Measurements from ENCODE around the gene LIF. TPM values are rescaled to one million over a fixed set of nuclear protein-coding genes. Genes with fewer than 3 reads are reported as not detected.

LIF gene
- 23.1 and 23.3 TPM in 2 replicates for total RNA-seq (2014; rRNA removed)
- polyA plus RNA-seq (2012): 63.2 TPM

DNA sequence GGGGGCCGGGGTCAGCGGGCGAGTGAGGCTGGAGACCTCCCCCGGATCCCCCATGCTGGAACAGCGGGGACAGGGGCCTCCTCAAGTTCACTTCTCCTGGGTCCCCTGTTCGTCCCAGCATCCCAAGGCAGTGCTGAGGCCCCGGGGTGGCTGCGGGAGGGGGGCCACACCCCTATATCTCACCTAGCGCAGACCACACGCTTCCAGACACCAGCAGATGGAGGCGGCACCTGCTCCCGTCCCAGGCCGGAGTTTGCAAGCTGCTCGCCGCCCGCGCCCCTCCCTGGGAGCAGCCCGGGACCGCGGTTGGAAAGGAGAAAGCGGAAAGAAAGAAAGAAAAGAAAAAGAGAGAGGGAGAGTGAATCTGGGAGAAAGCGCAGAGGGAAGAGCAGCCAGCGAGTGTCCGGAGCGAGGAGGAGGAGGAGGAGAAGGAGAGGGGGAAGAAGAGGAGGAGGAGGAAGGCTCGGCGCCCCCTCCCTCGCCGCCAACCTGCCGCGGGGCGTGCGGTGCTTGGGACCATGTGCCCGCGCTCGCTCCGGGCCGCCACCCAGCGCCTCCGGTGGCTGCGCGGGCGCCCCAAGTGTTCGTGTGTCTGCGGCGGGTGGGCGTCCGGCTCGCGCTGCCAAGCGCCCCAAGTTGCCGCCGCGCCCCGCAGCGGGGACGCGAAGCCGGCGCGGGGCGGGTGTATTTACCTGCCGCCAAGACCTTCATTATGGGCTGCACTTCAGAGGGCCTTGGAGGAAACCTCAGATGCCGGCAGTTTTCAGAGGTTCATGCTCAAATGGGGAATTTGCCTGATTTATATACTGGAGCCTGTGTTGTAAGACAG is at the start of gene LIF:
Gene LIF, minus strand, starts transcription at position 775 of the 829 bp plus-strand sequence. Its CDS starts 64 bp downstream, at position 711.
- DNase-seq (ENCODE audit: low read depth): peak; percentile 79

DNA sequence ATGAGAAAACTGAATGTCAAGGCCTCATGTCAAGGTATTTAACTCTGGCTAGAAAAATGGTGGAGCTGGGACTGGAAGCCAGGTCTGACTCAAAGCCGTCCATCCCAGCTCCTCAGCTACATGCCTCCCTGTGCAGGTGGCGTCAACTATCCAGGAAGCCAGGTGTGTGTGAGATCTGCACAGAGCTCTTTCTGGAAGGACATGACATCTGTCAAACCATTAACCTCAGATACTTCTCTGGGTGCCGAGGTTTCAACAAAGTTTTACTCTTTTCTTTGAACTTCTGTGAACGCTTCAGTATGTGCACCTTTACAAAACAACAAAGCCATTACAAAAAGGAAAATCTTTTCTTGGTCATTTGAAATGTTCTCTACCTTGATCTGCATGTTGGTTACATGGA is 49.8 kb upstream of the LIF start:
- DNase-seq (ENCODE audit: low read depth): no peak

DNA sequence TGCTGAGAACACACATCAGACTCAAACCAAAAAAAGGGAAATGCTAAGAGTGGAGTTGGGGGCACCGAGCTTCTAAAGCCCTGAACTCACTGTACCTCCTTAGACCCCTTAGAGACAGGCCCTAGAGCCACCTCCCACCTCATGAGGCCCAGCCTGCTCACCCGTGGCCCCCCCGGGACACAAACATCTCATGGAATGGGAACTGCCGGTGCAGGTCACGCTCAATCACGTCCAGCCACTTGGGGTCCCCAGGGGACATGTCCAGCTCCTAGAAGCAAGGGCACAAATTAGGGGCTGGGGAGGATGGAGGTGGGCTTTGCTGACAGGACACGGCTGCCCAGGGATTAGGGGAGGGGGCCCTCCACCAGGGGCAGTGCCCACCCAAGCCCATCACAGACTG is 49.0 kb upstream of the LIF start:
- no peak for DNase-seq (ENCODE audit: low read depth)

DNA sequence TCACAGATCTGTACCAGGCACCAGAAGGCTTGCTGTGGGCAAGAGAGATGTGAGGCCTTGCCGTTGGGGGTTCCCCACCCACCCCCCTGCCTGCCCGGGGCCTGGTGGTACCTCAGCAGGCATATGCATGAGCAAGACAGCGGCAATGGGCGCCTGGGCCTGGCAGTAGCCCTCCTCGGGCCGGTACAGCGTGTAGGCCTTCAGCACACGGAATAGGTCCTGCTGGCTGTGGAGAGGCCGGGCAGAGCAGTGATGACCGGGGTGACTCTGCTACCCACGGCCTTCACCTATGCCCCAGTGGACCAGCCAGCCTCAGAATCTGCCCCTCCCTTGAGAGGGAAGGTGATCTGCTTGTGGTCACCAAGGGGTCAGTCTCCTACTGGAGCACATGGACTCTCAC is 48.3 kb upstream of the LIF start:
- DNase-seq (ENCODE audit: low read depth): no peak

DNA sequence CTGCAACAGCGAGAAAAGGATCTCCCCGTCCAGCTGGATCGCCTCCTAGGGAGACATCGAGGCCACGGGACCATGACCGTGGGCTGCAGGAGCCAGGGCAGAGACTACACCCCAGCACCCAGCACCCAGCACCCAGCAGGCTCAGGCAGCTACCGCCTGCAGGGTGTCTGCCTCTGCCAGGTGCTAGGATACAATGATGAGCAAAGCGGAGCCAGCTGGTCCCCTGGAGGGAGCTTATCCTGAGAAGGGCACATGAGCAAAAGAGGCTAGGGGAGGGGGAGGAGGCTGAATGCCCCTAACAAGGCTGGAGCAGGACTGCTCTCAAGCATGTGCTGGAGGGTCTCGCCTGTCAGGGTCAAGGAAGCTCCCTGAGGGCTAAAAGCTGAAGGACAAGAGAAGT is 47.5 kb upstream of the LIF start:
- DNase-seq (ENCODE audit: low read depth): no peak

DNA sequence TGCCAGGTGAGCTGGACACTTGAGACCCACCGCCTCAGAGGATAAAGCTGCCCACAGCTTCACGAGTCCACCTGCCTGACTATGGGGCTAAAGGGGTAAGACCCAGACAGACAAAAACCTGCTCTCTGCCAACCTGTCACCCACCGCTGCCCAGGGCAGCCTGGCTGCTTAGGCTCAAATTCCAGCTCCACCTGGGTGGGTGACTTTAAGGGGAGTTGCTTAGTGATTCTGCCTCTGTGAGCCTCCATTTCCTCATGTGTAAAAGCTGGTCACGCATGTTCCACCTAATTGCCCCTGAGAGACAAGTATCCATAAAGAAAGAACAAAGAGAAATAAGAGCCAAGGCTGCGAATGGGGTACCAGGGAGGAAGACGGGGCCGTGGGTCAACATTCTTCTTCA is 46.5 kb upstream of the LIF start:
- no peak for DNase-seq (ENCODE audit: low read depth)

DNA sequence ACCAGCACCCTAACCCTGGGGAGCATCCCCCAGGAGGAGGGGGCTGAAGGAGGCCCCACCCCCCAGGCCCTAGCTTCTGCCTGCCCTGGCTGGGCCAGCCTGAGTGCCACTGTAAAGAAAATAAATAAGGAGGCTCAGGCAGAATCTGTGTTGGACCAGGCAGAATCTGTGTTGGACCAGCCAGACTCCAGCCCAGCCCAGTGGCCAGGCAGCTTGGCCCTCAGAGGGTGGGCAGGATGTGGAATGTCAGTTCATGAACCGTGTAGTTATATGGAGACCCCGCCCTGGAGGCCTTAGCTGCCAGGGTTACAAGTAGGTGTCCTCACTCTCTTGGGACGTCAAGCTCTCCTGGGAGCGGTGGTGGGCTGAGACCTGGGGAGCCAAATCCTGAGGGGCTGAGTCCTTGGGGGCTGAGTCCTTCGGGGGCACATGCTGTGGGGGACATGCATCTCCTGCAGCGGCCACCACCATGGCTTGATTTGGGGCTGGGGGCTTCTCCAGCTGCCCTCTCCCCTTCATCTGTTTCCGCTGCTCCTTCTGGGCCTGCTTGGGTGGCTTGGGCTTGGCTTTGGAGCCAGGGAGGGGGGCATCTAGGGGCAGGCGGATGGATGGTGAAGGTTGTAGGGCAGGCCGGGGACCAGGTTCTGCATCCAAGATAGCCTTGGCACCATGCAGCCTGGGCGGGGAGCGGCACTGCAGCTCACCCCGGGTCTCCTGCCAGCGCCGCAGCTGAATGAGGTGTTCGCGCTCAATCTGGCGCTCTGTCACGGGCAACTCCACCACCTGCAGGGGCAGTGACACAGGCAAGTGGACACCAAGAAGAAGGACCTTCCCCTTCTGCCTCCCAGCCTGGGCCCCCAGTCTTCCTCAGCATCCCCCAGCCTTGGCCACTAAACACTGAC is 45.8 kb upstream of the LIF start:
- no peak for DNase-seq (ENCODE audit: low read depth)

DNA sequence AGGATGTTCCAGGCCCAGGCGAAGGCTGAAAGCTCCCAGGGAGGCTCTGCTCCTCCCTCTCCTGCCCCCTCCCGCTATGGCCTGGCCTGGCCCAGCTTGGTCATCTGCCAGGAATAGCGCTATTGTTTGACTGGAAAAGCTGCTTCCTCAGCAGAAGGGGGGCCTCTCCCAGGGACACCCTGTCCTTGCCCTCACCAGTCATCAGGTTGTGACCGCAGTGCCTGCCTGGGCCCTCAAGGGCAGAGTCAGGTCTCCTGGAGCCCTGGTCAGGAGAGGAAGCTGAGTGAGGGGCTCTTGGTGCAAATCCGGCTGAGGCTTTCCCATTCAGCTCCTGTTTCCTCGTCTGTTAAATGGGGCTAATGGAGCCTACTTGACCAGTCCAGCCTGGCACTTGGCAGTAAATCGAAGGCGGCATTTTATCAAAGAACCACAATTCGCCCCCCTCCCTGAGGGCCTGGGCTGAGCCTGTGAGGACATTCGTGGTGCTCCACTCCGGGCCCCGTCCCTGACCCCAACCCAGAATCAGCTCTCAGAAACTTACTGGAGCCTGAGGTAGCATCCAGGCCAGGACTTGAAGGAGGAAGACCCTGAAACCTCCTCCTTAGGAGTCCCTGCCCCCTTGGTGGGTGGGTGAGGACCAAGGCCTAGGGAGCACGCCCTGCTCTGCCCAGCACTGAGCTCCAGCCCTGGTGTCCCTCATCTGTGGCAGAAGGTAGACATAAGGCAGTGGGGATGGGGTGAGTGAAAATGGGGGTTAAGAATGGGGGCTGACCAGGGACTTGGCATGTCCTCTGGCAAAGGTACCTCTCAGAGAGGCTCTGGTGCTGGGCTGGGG is 44.7 kb upstream of the LIF start:
- DNase-seq (ENCODE audit: low read depth): peak; percentile 90

DNA sequence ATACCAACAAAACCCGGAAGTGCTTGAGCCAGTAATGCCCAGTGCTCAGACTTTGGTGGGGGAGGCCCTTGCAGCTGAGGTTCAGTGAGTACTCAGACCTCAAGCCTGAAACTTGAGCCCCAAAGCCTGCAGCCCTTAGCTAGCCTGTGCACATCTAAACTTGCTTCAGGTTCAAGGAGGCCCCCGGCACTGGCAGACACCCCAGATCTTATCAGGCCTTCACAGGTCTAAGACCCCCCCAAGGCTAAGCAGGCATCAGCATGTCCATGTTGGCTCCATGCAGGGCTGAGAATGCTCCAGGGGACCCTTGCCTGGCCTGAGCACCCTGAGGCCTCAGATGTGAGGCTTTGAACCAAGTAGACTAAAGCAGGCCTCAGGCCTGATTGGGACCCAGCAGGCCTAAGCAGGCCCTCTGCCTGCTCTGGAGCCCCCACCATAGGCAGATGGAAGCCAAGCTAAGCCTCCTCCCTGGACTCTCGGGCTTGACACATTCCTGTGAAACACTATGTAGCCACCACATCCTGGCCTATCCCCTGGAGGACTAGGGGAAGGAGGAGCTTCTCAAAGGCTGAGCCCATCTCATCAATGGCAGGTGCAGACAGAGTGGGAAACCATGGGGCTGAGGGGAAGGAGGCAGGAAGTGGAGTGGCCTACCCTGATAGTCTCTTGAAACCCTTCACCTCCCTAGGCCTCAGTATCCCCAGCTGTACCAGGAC is 43.9 kb upstream of the LIF start:
- peak; percentile 97 for DNase-seq (ENCODE audit: low read depth)

DNA sequence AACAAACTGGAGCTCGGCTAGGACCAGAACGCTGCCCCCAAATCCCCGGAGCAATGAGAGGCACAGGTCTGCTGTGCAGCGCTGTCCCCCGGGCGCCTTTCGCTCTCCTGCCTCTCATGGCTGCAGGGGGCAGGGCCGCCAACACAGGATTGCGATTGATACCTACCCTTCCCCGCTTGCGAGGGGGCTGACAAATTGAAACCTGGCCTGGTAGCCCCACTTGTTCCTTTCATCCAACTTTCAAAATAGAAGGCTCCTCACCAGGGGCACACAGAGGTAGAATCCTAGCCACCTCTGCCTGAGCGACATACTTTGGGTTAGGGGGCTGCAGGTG is 43.4 kb upstream of the LIF start:
- no peak for DNase-seq (ENCODE audit: low read depth)

DNA sequence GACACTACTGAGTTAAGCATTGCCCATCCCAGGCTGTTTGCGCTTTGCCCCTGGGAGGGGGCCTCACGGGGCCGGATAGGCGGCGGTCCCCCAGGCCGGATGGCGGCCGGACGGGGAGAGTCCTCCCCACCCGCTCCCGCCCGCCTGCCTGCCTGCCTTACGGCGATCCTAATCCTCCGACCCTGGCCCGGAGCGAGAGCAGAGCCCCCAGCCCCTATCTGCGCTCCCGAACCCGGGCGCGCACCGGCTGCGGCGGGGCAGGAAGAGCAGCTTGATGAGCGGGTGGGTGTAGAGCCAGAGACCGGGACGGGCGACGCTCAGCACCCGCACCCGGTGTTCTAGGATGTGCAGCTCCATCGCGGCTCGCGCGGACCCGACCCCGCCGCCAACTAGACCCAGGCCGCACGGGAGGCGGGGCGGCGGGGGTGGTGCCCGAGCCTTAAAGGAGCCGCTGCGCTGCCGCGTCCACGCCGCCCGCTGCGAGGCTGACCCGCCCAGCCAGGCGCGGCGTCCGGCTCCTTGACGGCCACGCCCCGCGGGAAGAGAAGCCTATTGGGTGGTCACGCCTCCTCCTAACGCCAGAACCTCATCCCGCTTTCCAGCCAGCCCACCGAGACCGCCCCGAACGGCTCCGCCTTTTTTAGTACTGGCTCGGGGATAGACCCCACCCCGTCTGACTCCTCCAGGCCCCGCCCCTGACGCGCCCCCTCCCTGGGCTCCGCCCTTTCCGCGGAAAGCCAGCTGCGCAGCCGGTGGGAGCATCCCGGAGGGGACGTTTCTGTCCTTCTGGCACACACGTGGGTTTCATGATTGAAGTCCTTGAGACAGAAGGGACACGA is 42.8 kb upstream of the LIF start, which contains the start of gene CASTOR1:
Gene CASTOR1, minus strand, starts transcription at position 365 of the 839 bp plus-strand sequence. Its CDS starts 8 bp downstream, at position 357.
- peak; percentile 98 for DNase-seq (ENCODE audit: low read depth)

DNA sequence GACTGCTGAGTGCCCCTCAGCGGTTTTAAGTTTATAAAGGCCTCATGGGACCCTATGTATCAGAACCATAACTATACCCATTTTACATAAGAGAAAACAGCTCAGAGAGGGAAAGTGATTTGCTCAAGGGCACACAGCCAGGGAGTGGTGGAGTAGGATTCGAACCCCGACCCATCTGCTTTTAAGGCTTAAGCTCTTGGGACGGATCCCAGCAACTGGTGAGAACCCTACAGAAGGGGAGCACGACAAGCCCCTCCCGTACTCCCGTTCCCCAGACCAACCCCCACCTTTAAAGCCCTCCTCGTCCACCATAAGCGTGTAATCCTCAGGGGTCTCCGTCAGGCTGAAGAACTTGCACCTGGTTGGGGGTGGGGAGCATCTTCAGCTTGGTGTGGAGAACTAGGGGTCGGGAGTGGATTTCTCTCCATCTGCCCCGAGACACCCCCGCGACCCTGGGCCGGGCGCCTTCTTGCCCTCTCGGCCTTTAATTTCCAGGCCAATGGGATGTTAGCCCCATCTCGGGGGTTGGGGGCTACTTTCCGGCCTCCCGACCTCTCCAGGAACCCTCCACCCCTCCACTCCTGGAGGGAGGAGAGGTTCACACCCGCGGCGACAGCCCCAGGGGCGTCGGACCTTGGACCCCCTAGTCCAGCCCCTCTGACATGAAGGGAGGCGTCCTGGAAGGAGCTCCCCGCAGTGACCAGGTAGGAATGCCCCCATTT is 42.0 kb upstream of the LIF start:
- DNase-seq (ENCODE audit: low read depth): no peak

DNA sequence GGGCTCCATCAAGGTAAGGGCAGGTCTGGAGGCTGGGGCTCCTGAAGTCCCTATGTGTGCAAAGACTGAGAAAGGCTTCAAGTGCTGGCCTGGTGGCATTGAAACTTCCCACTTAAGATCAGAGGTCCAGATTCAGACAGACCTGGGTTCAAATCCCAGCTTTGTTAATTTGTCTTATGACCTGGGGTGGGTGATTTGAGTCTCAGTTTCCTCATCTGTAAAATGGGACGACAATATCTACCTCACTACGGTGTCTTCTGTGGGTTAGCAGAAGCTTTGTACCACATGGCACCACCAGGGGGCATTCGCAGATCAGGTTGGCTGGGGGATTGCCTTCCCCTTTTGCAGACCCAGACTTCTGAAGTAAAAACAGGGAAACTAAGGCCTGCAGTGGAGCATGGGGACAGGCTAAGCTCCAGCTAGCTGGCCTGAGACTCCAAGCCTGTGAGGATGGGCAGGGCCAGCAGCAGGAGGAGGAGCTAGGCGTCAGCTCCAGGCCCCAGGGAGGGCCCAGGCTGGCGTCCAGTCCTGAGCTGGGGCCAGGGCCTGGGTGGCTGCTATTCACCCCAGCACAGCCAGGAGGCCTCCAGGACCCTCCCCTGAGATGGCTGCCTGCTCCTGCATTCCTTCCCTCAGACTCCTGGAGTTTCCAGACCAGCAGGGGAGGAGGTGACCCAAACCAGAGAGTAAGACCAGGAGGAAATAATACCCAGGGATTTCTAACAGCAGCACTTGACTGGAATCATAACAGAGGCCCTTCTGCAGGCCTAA is 41.3 kb upstream of the LIF start:
- peak; percentile 86 for DNase-seq (ENCODE audit: low read depth)

DNA sequence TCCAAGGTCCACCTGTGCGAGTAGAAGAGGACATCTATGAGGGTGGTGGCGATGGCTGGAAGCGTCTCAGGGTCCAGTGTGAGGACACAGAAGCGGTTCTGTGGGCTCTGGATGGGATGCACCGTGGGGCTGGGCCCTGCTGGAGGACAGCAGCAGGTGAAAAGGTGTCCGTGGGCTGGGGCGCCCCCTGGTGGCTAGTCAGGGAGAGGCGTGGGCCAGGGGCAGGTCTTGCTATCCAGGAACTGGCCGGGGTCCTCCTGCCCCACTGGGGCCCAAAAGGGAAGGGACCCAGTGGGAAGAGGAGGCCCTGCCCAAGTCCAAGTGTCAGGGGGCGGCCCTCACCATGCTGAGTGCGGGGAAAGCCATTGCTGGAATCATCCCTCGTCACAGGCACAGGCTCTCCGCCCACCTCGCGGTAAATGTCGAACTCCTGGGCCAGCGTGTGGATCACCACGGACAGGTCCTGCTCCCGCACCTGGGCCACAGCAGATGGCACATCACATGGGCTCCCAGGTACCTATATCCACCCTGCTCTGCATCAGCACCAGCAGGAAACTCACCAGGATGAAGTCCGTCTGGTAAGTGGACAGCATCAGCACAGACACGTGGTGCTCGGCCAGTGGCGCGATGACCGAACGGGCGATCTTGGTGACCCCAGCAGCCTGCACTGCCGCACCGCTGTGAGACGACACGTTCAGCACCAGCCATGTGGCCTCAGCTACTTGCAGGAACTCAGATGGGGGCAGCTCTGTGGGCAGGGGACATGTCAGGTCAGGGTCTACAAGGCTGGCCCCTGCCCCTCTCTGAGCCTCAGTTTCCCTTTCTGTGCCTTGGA is 40.5 kb upstream of the LIF start:
- DNase-seq (ENCODE audit: low read depth): no peak

DNA sequence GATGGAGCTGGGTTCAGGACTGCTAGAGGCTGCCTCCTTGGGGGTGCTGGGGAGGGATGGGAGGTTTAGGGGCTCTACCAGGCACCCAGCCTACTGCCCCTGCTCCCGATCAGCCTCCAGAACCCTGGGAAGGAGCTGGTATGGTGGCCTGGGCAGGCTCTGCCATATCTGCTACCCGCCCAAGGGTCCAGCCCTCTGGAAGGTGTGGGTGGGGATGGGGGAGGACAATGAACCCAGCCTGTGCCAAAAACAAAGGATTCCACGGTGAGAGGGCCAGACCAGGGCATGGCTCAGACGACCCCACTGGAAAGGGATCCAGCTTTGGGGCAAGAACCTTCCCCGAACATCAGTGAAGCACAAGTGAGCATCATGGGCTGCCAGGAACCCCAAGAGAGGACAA is 39.8 kb upstream of the LIF start:
- no peak for DNase-seq (ENCODE audit: low read depth)

DNA sequence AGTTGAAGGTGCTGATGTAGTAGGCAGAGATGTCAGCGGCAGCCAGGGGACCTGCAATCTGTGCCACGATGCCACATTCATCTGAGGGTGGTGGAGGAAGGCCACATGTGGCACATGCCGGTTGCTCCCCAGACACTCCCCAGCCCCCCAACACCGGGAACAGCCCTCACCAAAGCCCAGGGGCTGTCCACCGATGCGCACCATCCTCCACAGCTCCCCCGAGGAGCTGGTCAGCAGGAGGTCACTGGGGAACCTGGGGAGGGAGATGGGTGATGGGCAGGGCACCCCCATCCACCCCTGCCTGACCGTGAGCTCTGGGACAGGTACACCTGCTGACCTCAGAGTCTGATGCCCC is 39.3 kb upstream of the LIF start:
- DNase-seq (ENCODE audit: low read depth): no peak

DNA sequence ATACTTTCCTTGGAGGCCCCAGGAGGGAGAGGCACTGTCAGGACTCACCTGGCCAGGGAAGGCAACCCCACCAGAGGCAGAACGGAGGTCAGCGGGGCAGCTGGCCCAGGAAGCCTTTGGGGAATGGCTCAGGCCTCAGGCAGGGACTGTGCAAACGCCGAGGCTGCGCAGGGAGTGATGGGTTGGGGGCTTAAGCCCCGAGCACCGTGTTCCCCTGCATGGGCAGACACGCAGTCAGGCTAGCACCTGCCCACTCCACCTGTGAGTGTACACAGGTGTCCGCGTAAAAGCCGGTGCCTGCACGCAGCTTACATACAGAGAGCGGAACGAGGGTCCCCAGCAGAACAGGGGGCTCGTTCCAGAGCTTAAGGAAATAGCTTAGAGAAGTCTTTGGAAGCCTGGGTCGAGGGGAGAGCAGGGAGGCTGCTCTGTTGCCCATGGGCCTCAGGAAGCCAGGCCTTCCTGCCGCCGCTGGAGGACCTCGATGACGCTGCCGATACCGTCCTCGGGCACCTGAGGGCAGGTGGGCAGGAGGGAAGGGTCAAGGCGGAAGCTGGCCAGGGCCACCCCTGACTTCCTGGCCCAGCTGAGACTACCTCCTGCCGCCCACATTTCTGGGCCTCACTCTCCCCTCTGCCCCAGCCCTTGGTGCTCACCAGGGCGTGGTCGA is 38.8 kb upstream of the LIF start:
- no peak for DNase-seq (ENCODE audit: low read depth)
